ENCODE data around the gene ZRANB2.

DNA sequence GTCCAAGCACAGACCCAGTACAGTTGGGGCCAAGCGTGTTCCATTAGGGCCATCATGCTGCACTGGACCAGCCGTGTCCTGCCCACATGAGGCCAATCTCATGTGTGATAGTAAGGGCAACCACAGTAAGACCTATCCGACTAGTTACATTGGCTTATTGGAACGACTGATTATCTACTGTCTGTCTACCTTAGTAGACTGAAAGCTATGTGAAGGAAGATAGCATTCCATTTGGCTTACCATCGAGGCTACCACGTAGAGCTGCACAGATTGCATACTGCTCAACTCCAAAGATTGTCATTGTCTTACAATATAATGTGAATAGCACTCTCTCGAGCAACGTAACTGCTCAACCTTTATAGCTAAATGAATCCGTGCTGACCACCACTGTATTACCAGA is 43.8 kb downstream of the ZRANB2 start:
- TF ChIP-seq GATA3 (IDR thresholded peaks at IDR 0.05; ENCODE audit: low read depth, low read length), result no peak
- no peak for TF ChIP-seq GATA2 (IDR thresholded peaks at IDR 0.05; ENCODE audit: low read depth, low read length)
